ENCODE data around the gene LRCOL1.

DNA sequence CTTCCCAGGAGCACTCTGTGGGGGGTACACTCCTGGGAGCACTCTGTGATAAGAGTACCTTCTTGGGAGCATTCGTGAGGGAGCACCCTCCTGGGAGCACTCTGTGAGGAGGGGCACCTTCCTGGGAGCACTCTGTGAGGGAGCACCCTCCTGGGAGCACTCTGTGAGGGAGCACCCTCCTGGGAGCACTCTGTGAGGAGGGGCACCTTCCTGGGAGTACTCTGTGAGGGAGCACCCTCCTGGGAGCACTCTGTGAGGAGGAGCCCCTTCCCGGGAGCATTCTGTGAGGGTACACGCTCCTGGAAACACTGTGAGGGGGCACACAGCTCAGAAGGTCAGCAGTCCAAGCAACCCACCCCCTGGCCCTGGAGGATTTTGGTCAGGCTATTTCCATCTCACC is 22.6 kb downstream of the LRCOL1 start:
- TF ChIP-seq, protein P1, sequence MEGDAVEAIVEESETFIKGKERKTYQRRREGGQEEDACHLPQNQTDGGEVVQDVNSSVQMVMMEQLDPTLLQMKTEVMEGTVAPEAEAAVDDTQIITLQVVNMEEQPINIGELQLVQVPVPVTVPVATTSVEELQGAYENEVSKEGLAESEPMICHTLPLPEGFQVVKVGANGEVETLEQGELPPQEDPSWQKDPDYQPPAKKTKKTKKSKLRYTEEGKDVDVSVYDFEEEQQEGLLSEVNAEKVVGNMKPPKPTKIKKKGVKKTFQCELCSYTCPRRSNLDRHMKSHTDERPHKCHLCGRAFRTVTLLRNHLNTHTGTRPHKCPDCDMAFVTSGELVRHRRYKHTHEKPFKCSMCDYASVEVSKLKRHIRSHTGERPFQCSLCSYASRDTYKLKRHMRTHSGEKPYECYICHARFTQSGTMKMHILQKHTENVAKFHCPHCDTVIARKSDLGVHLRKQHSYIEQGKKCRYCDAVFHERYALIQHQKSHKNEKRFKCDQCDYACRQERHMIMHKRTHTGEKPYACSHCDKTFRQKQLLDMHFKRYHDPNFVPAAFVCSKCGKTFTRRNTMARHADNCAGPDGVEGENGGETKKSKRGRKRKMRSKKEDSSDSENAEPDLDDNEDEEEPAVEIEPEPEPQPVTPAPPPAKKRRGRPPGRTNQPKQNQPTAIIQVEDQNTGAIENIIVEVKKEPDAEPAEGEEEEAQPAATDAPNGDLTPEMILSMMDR (IDR thresholded peaks at IDR 0.05; ENCODE audit: low read length) = no peak
- TF ChIP-seq EZH2 (IDR thresholded peaks at IDR 0.05; ENCODE audit: borderline replicate concordance, low read length) = no peak
